Tibial artery (tissue), 4 donors: ENCODE results near the gene CPTP.

Source experiments
- DNase-seq, 2 donors: peaks; one replicate each; pipeline ENCODE4 v3.0.0-alpha.2; 2019
- H3K27ac ChIP-seq, 2 donors: fragments of 200-600 bp; sonication (generic) in 1 of 2; 1 replicate in 1 of 2; 2 replicates in 1 of 2; pipeline ENCODE4 v1.5.1; 2018 to 2019; ENCODE audit warnings: mild to moderate bottlenecking in 1 of 2
- H3K27me3 ChIP-seq, 2 donors: fragments of 200-600 bp; sonication (generic) in 1 of 2; one replicate each; pipeline versions ENCODE4 v1.5.1 to v1.6.0; 2016 to 2019
- H3K36me3 ChIP-seq, 3 donors: fragments of 200-600 bp; sonication (generic) in 2 of 3; one replicate each; pipeline ENCODE4 v1.5.1; 2016 to 2019; ENCODE audit warnings: mild to moderate bottlenecking in 2 of 3
- H3K4me1 ChIP-seq, 4 donors: fragments of 200-600 bp; sonication (generic) in 2 of 4; 1 replicate in 3 of 4; 2 replicates in 1 of 4; pipeline ENCODE4 v1.5.1; 2016 to 2019
- H3K4me3 ChIP-seq, 2 donors: fragments of 200-600 bp; sonication (generic) in 1 of 2; 1 replicate in 1 of 2; 2 replicates in 1 of 2; pipeline ENCODE4 v1.5.1; 2018 to 2019; ENCODE audit warnings: mild to moderate bottlenecking in 2 of 2
- H3K9me3 ChIP-seq, 3 donors: fragments of 200-600 bp; sonication (generic) in 1 of 3; one replicate each; pipeline ENCODE4 v1.5.1; 2016 to 2019
- CTCF ChIP-seq, 2 experiments: fragments of 200-600 bp in 1 of 2; fragments of 450-650 bp in 1 of 2; IDR thresholded peaks; one replicate each; pipeline ENCODE4 v1.5.1; 2017 to 2019; ENCODE audit warnings: antibody characterized with exemption in 2 of 2, mild to moderate bottlenecking in 1 of 2, moderate library complexity in 1 of 2
- intact Hi-C: fragments of 100-400 bp; cut with DNase I; formaldehyde crosslinking; loops from one replicate; pipeline ENCODE4 v1.15.0; 2023; ENCODE audit warnings: low total_unique reads

Gene CPTP

GRCh38 chr1:1335792-1336248 is 11.2 kb downstream of the CPTP start:
- Histone ChIP-seq H3K27me3 (no peaks in the 10 kb centered on the region), H3K36me3 (peaks cover 15 to 57% (median 53%) of the 10 kb centered on the region in 3 donors), H3K9me3 (no peaks in the 10 kb centered on the region), H3K4me3 (no peak overlapping the region), H3K27ac (no peak overlapping the region), H3K4me1 (peaks cover 0 to 28% (median 0%) of the 10 kb centered on the region in 4 donors)
- no peak for TF ChIP-seq CTCF (IDR thresholded peaks at IDR 0.05)
- intact Hi-C loops: no loop called here
- DNase-seq: no peak

DNA sequence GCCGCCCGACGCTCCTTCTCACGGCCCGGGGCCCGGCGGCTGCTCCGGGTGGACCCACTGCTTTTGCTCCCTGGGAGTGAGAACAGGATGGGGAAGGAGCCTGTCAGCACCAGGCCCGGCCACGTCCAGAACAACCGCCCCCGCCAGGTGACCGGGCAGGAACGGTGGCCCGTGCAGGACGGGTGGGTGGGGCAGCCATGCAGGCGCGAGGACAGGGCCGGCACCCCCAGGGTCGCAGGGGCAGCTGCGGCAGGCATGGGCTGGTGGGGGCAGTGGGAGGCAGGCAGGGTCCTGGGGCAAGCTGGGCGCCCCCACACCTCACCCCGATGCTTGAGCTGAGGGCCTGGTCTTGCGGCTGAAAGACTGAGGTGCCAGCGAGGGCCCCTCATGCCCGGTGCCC is 11.8 kb downstream of the CPTP start:
- no peak overlapping the region for H3K4me3 ChIP-seq
- H3K27ac ChIP-seq: no peak overlapping the region
- H3K9me3 ChIP-seq: no peaks in the 10 kb centered on the region
- no peak for TF ChIP-seq CTCF (IDR thresholded peaks at IDR 0.05)
- no peak for DNase-seq
- H3K27me3 ChIP-seq: no peaks in the 10 kb centered on the region
- peaks cover 15 to 63% (median 56%) of the 10 kb centered on the region in 3 donors for H3K36me3 ChIP-seq
- peaks cover 0 to 22% (median 0%) of the 10 kb centered on the region in 4 donors for H3K4me1 ChIP-seq
- intact Hi-C loops: no loop called here

GRCh38 chr1:1336931-1337792 is 12.6 kb downstream of the CPTP start:
- no peak overlapping the region for H3K4me3 ChIP-seq
- H3K36me3 ChIP-seq: peaks cover 15 to 70% (median 61%) of the 10 kb centered on the region in 3 donors
- H3K27ac ChIP-seq: no peak overlapping the region
- no peaks in the 10 kb centered on the region for H3K9me3 ChIP-seq
- intact Hi-C loops: no loop called here
- DNase-seq: no peak
- H3K27me3 ChIP-seq: no peaks in the 10 kb centered on the region
- peaks cover 0 to 16% (median 0%) of the 10 kb centered on the region in 4 donors for H3K4me1 ChIP-seq
- TF ChIP-seq CTCF (IDR thresholded peaks at IDR 0.05): no peak

GRCh38 chr1:1337793-1338147 is 13.2 kb downstream of the CPTP start:
- Histone ChIP-seq H3K27ac (no peak overlapping the region), H3K4me1 (peaks cover 0 to 11% (median 0%) of the 10 kb centered on the region in 4 donors), H3K9me3 (no peaks in the 10 kb centered on the region), H3K27me3 (no peaks in the 10 kb centered on the region), H3K36me3 (peaks cover 15 to 71% (median 61%) of the 10 kb centered on the region in 3 donors), H3K4me3 (no peak overlapping the region)
- intact Hi-C loops: no loop called here
- no peak for TF ChIP-seq CTCF (IDR thresholded peaks at IDR 0.05)
- DNase-seq: no peak

DNA sequence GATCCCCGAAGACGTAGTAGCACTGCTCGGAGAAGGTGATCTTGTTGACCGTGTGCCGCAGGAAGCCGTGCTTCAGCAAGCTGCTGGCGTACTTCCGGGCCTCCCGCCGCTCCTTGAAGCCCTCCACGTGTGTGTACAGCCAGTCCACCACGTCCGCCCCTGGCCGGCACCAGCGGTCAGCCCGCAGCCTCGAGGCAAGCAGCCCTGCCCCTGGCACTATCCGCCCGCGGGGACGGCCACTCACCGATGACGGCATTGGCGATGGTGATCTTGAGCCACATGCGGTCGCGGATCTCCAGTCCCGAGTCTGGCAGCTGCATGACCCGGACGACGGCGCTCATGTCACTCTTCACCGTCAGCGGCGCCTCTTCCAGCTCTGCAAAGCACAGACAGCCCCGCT is 13.7 kb downstream of the CPTP start:
- H3K9me3 ChIP-seq: no peaks in the 10 kb centered on the region
- TF ChIP-seq CTCF (IDR thresholded peaks at IDR 0.05): no peak
- H3K27ac ChIP-seq: no peak overlapping the region
- no peaks in the 10 kb centered on the region for H3K27me3 ChIP-seq
- DNase-seq: no peak
- peaks cover 15 to 71% (median 61%) of the 10 kb centered on the region in 3 donors for H3K36me3 ChIP-seq
- intact Hi-C loops: no loop called here
- H3K4me3 ChIP-seq: no peak overlapping the region
- H3K4me1 ChIP-seq: peaks cover 0 to 6% (median 0%) of the 10 kb centered on the region in 4 donors
